T-cell (primary cell): Measurements from ENCODE around the gene HEXD. TPM values are rescaled to one million over a fixed set of nuclear protein-coding genes. Genes with fewer than 3 reads are reported as not detected.
"Not testable (repeated sequence)": the region's sequence is repeated elsewhere in the genome, so short reads cannot be mapped to it uniquely, and the experiment has no call there.

Experiments
- ATAC-seq, 4 experiments: fragments of 200-7000 bp in 3 of 4; fragments of 150-1000 bp in 1 of 4; cut with Tn5 transposase; replicated peaks in 1 of 4; 1 replicate in 3 of 4; 2 replicates in 1 of 4; pipeline ENCODE4 v1.10.0; 2021; ENCODE audit warnings: moderate library complexity in 3 of 4, mild to moderate bottlenecking in 2 of 4, moderate number of reproducible peaks in 1 of 4
- CTCF ChIA-PET, 2 donors: fragments of 300-600 bp; sonication (Branson Sonifier 250); formaldehyde crosslinking; loops; one replicate each; lab custom pipeline; 2022; ENCODE audit warnings: antibody characterized with exemption in 2 of 2; lab: Charles Lee
- POLR2A ChIA-PET, 2 donors: fragments of 300-600 bp; sonication (Branson Sonifier 250); formaldehyde crosslinking; loops; one replicate each; lab custom pipeline; 2022; ENCODE audit warnings: antibody characterized with exemption in 2 of 2; lab: Charles Lee
- DNase-seq, 35 experiments: peaks; one replicate each; pipeline versions ENCODE4 v3.0.0 to v3.0.0-alpha.2; 2013 to 2023
- H3K27ac ChIP-seq: one replicate; pipeline ENCODE4 v1.5.1; 2013; ENCODE audit warnings: low read length
- H3K27me3 ChIP-seq, 2 experiments: replicated peaks in 1 of 2; 1 replicate in 1 of 2; 2 replicates in 1 of 2; pipeline versions ENCODE4 v1.6.1 to v1.7.0; 2013; ENCODE audit warnings: low read length in 1 of 2, mixed read lengths in 1 of 2; ENCODE audit not compliant: control insufficient read depth in 2 of 2, insufficient read depth in 2 of 2; ENCODE audit errors: extremely low read depth in 1 of 2
- H3K36me3 ChIP-seq, 2 donors: 1 replicate in 1 of 2; 2 replicates in 1 of 2; pipeline versions ENCODE4 v1.6.1 to v1.7.0; 2013; ENCODE audit warnings: low read length in 1 of 2; ENCODE audit not compliant: control insufficient read depth in 2 of 2, insufficient read depth in 1 of 2; ENCODE audit errors: extremely low read depth in 1 of 2
- H3K4me1 ChIP-seq, 2 experiments: 1 replicate in 1 of 2; 2 replicates in 1 of 2; pipeline versions ENCODE4 v1.6.1 to v1.7.0; 2013; ENCODE audit warnings: low read length in 2 of 2, mixed read lengths in 1 of 2; ENCODE audit not compliant: insufficient read depth in 2 of 2, control insufficient read depth in 1 of 2; ENCODE audit errors: extremely low read depth in 1 of 2
- H3K4me3 ChIP-seq, 2 donors: 1 replicate in 1 of 2; 2 replicates in 1 of 2; pipeline versions ENCODE4 v1.5.1 to v1.7.0; 2013; ENCODE audit warnings: mild to moderate bottlenecking in 2 of 2, low read length in 1 of 2, moderate library complexity in 1 of 2; ENCODE audit not compliant: control insufficient read depth in 1 of 2; ENCODE audit errors: extremely low read depth in 1 of 2
- H3K9me3 ChIP-seq: 2 replicates; pipeline ENCODE4 v1.7.0; 2013
- H3K27ac Mint-ChIP-seq, 2 donors: one replicate each; pipeline ENCODE4 v1.8.0; 2020 to 2021; ENCODE audit warnings: mild to moderate bottlenecking in 2 of 2, mixed read lengths in 2 of 2
- H3K27me3 Mint-ChIP-seq, 2 donors: one replicate each; pipeline ENCODE4 v1.8.0; 2021 to 2022; ENCODE audit warnings: mixed read lengths in 2 of 2
- H3K36me3 Mint-ChIP-seq: one replicate; pipeline ENCODE4 v1.8.0; 2021; ENCODE audit warnings: mixed read lengths
- H3K4me1 Mint-ChIP-seq, 3 donors: one replicate each; pipeline ENCODE4 v1.8.0; 2020 to 2022; ENCODE audit warnings: mixed read lengths in 3 of 3, mild to moderate bottlenecking in 1 of 3
- H3K4me3 Mint-ChIP-seq, 3 donors: one replicate each; pipeline ENCODE4 v1.8.0; 2020 to 2022; ENCODE audit warnings: mild to moderate bottlenecking in 3 of 3, mixed read lengths in 3 of 3, moderate library complexity in 3 of 3
- H3K9me3 Mint-ChIP-seq, 3 donors: one replicate each; pipeline ENCODE4 v1.8.0; 2020 to 2022; ENCODE audit warnings: mixed read lengths in 3 of 3
- WGBS: methylation state at CpG from one replicate; pipeline ENCODE4 v1.1.5; 2013; ENCODE audit warnings: missing lambda C conversion rate; ENCODE audit not compliant: insufficient coverage; 5-methylcytosine and 5-hydroxymethylcytosine counted together
- total RNA-seq, 35 experiments: library from RNA in 6 of 35; stranded (reverse) in 6 of 35; fragments of 120-200 nt in 1 of 35; gene quantifications; one replicate each; pipeline versions ENCODE4 v1.2.1 to v1.2.4 and lab custom pipeline; 2013 to 2026

Gene HEXD
- total RNA-seq, 5 donors from 2014 or later (not counting 1 experiment from before 2014, with no cell fraction given), result 51.2 to 128 (median 113) TPM

- H3K27ac ChIP-seq, ATAC-seq, H3K36me3 Mint-ChIP-seq, H3K9me3 Mint-ChIP-seq, POLR2A ChIA-PET, H3K4me3 Mint-ChIP-seq, H3K27ac Mint-ChIP-seq, H3K4me3 ChIP-seq, H3K9me3 ChIP-seq, DNase-seq, H3K36me3 ChIP-seq: not testable (repeated sequence)
- CTCF ChIA-PET, result interaction anchor here (0.6 to 0.7 kb wide), 2 partner anchors 279 to 400 kb away, joined by 3 to 8 read pairs; no protein-coding TSS in a partner anchor
- WGBS, result 79% methylated on average over 10 of the region's 21 CpGs
- peaks cover 21 to 44% of the 10 kb centered on the region in 2 donors for H3K27me3 Mint-ChIP-seq
- H3K4me1 ChIP-seq, result peaks cover 0 to 11% of the 10 kb centered on the region in 2 experiments
- H3K4me1 Mint-ChIP-seq, result peaks cover 2 to 11% (median 10%) of the 10 kb centered on the region in 3 donors
- H3K27me3 ChIP-seq, result peaks cover 0 to 72% of the 10 kb centered on the region in 2 experiments
These were observed 35.8 kb upstream of the HEXD start for GRCh38 chr17:82382220-82382932.

GRCh38 chr17:82382933-82383255 lies 35.3 kb upstream of the HEXD start:
- DNase-seq (no peak), ATAC-seq (no peak)
- Histone ChIP-seq H3K9me3 (no peaks in the 10 kb centered on the region), H3K27ac (no peak overlapping the region), H3K4me3 (no peak overlapping the region), H3K36me3 (no peaks in the 10 kb centered on the region), H3K4me1 (peaks cover 0 to 13% of the 10 kb centered on the region in 2 experiments), H3K27me3 (peaks cover 0 to 73% of the 10 kb centered on the region in 2 experiments)
- ChIA-PET CTCF (interaction anchor here in 1 of 2 donors (0.7 kb wide), 1 partner anchor 399 kb away, joined by 3 read pairs; no protein-coding TSS in a partner anchor), POLR2A (no interaction called here)
- Mint-ChIP-seq H3K27ac (no peak overlapping the region), H3K4me3 (no peak overlapping the region), H3K36me3 (no peaks in the 10 kb centered on the region), H3K9me3 (no peaks in the 10 kb centered on the region), H3K4me1 (peaks cover 3 to 16% (median 15%) of the 10 kb centered on the region in 3 donors), H3K27me3 (peaks cover 21 to 42% of the 10 kb centered on the region in 2 donors)
- 80% methylated on average over 11 of the region's 11 CpGs for WGBS

GRCh38 chr17:82383411-82383810 lies 34.7 kb upstream of the HEXD start:
- Mint-ChIP-seq H3K9me3 (no peaks in the 10 kb centered on the region), H3K4me1 (peaks cover 3 to 17% (median 16%) of the 10 kb centered on the region in 3 donors), H3K4me3 (no peak overlapping the region), H3K27ac (no peak overlapping the region), H3K27me3 (peaks cover 21 to 42% of the 10 kb centered on the region in 2 donors), H3K36me3 (no peaks in the 10 kb centered on the region)
- Histone ChIP-seq H3K36me3 (no peaks in the 10 kb centered on the region), H3K4me3 (no peak overlapping the region), H3K27ac (no peak overlapping the region), H3K4me1 (peaks cover 0 to 13% of the 10 kb centered on the region in 2 experiments), H3K9me3 (no peaks in the 10 kb centered on the region), H3K27me3 (peaks cover 0 to 71% of the 10 kb centered on the region in 2 experiments)
- POLR2A ChIA-PET, result no interaction called here
- ATAC-seq, result no peak
- no peak for DNase-seq
- WGBS, result 82% methylated on average over 14 of the region's 18 CpGs
- CTCF ChIA-PET, result interaction anchor here in 1 of 2 donors (0.7 kb wide), 1 partner anchor 399 kb away, joined by 3 read pairs; no protein-coding TSS in a partner anchor

GRCh38 chr17:82384051-82384729 lies 34.0 kb upstream of the HEXD start:
- Histone ChIP-seq H3K4me3 (no peak overlapping the region), H3K4me1 (peaks cover 0 to 13% of the 10 kb centered on the region in 2 experiments), H3K27ac (no peak overlapping the region), H3K36me3 (no peaks in the 10 kb centered on the region), H3K9me3 (no peaks in the 10 kb centered on the region), H3K27me3 (peaks cover 0 to 65% of the 10 kb centered on the region in 2 experiments)
- Mint-ChIP-seq H3K4me3 (no peak overlapping the region), H3K9me3 (no peaks in the 10 kb centered on the region), H3K27ac (no peak overlapping the region), H3K4me1 (peaks cover 3 to 17% (median 16%) of the 10 kb centered on the region in 3 donors), H3K27me3 (peaks cover 16 to 39% of the 10 kb centered on the region in 2 donors), H3K36me3 (no peaks in the 10 kb centered on the region)
- ChIA-PET POLR2A (interaction anchor here in 1 of 2 donors (0.6 kb wide), 2 partner anchors 126 to 165 kb away, joined by 4 read pairs; no protein-coding TSS in a partner anchor), CTCF (no interaction called here)
- ATAC-seq (no peak), DNase-seq (no peak)
- 67% methylated on average over 16 of the region's 22 CpGs for WGBS

- Mint-ChIP-seq H3K36me3 (no peaks in the 10 kb centered on the region), H3K4me3 (no peak overlapping the region), H3K27ac (no peak overlapping the region), H3K4me1 (peaks cover 3 to 15% (median 14%) of the 10 kb centered on the region in 3 donors), H3K27me3 (peaks cover 13 to 36% of the 10 kb centered on the region in 2 donors), H3K9me3 (no peaks in the 10 kb centered on the region)
- POLR2A ChIA-PET, result interaction anchor here in 1 of 2 donors (0.6 kb wide), 1 partner anchor 165 kb away, joined by 4 read pairs; no protein-coding TSS in a partner anchor
- ATAC-seq (peak in 1 of 4 experiments; percentile 16), DNase-seq (no peak)
- Histone ChIP-seq H3K9me3 (no peaks in the 10 kb centered on the region), H3K27ac (no peak overlapping the region), H3K27me3 (peaks cover 0 to 58% of the 10 kb centered on the region in 2 experiments), H3K4me1 (peaks cover 0 to 13% of the 10 kb centered on the region in 2 experiments), H3K36me3 (no peaks in the 10 kb centered on the region), H3K4me3 (no peak overlapping the region)
- WGBS, result 67% methylated on average over 25 of the region's 26 CpGs
- CTCF ChIA-PET, result interaction anchor here in 1 of 2 donors (0.6 kb wide), 1 partner anchor 197 kb away, joined by 4 read pairs; no protein-coding TSS in a partner anchor
These were observed 33.2 kb upstream of the HEXD start for GRCh38 chr17:82384730-82385481.
